K562 (cell line): ENCODE measurements around the gene FBXW2. TPM values are rescaled to one million over a fixed set of nuclear protein-coding genes. Genes with fewer than 3 reads are reported as not detected.

Experiments used
- CBFB ChIP-seq: sonication (generic); formaldehyde crosslinking; IDR thresholded peaks from 2 replicates; pipeline ENCODE4 v1.4.0; 2020; ENCODE audit warnings: mild to moderate bottlenecking, missing genetic modification reagents
- CREM ChIP-seq: IDR thresholded peaks from 2 replicates; pipeline ENCODE4 v1.6.1; 2014; ENCODE audit warnings: antibody characterized with exemption, low read depth
- DDX20 ChIP-seq: fragments of 450-650 bp; IDR thresholded peaks from 2 replicates; pipeline ENCODE4 v1.6.1; 2016; ENCODE audit warnings: missing genetic modification characterization, low read depth, mild to moderate bottlenecking, missing compliant biosample characterization, moderate library complexity
- DLX4 ChIP-seq: fragments of 250-450 bp; sonication (Bioruptor Pico); IDR thresholded peaks from 2 replicates; pipeline ENCODE4 v1.6.1; 2021; ENCODE audit warnings: mild to moderate bottlenecking
- E2F3 ChIP-seq: fragments of 250-450 bp; sonication (Bioruptor Pico); IDR thresholded peaks from 2 replicates; pipeline ENCODE4 v1.4.0; 2020; ENCODE audit warnings: mild to moderate bottlenecking
- NCOA4 ChIP-seq: fragments of 450-650 bp; IDR thresholded peaks from 2 replicates; pipeline ENCODE4 v1.6.1; 2018; ENCODE audit warnings: mild to moderate bottlenecking; ENCODE audit not compliant: partially characterized antibody
- NFATC3 ChIP-seq: fragments of 450-650 bp; IDR thresholded peaks from 2 replicates; pipeline ENCODE4 v1.6.1; 2017; ENCODE audit warnings: mild to moderate bottlenecking
- NFYB ChIP-seq: IDR thresholded peaks from 2 replicates; pipeline ENCODE4 v1.6.1; 2011; ENCODE audit warnings: mild to moderate bottlenecking, moderate library complexity; ENCODE audit not compliant: insufficient read length; ENCODE audit errors: extremely low read depth
- PHF20 ChIP-seq: fragments of 450-650 bp; IDR thresholded peaks from 2 replicates; pipeline ENCODE4 v1.6.1; 2018; ENCODE audit not compliant: partially characterized antibody
- POLR2AphosphoS5 ChIP-seq: IDR thresholded peaks from 2 replicates; pipeline ENCODE4 v1.6.1; 2011; ENCODE audit warnings: mild to moderate bottlenecking, low read depth, low read length, moderate library complexity; ENCODE audit not compliant: control insufficient read depth, insufficient read depth
- RBM15 ChIP-seq: fragments of 200-400 bp; formaldehyde crosslinking; IDR thresholded peaks from 2 replicates; pipeline ENCODE4 v1.6.1; 2018; ENCODE audit warnings: mild to moderate bottlenecking, low read length, moderate library complexity; ENCODE audit not compliant: insufficient read depth
- SREBF1 ChIP-seq: fragments of 150-350 bp; IDR thresholded peaks from 2 replicates; pipeline ENCODE4 v1.6.1; 2014; ENCODE audit warnings: antibody characterized with exemption, low read depth, low read length, borderline replicate concordance
- TCF7 ChIP-seq: sonication (generic); IDR thresholded peaks from 2 replicates; pipeline ENCODE4 v1.6.1; 2016; ENCODE audit warnings: antibody characterized with exemption, borderline replicate concordance
- TFAM ChIP-seq: fragments of 250-450 bp; sonication (Bioruptor Pico); conservative IDR thresholded peaks from 2 replicates; pipeline ENCODE4 v1.5.0; 2021; ENCODE audit warnings: mild to moderate bottlenecking, moderate library complexity
- ZBTB1 ChIP-seq: sonication (generic); formaldehyde crosslinking; IDR thresholded peaks from 2 replicates; pipeline ENCODE4 v1.8.1; 2023; ENCODE audit warnings: missing genetic modification reagents, low read depth, mild to moderate bottlenecking, borderline replicate concordance
- ZNF140 ChIP-seq: fragments of 250-450 bp; sonication (Bioruptor Pico); IDR thresholded peaks from 2 replicates; pipeline ENCODE4 v1.8.0; 2021; ENCODE audit warnings: moderate library complexity, mild to moderate bottlenecking, inconsistent platforms
- ZNF174 ChIP-seq: fragments of 250-450 bp; sonication (Bioruptor Pico); IDR thresholded peaks from 2 replicates; pipeline ENCODE4 v1.4.0; 2020; ENCODE audit warnings: mild to moderate bottlenecking
- ZNF175 ChIP-seq: fragments of 200-800 bp; sonication (Bioruptor generic); IDR thresholded peaks from 2 replicates; pipeline ENCODE4 v1.6.1; 2016; ENCODE audit warnings: low read depth, mild to moderate bottlenecking, missing genetic modification characterization, missing compliant biosample characterization
- ZNF407 ChIP-seq: fragments of 450-650 bp; IDR thresholded peaks from 2 replicates; pipeline ENCODE4 v1.6.1; 2016; ENCODE audit warnings: low read depth
- ZNF551 ChIP-seq: fragments of 250-450 bp; sonication (Bioruptor Pico); IDR thresholded peaks from 2 replicates; pipeline ENCODE4 v1.5.0; 2021; ENCODE audit warnings: mild to moderate bottlenecking, moderate library complexity
- polyA plus RNA-seq, 8 experiments: library from polyadenylated mRNA; depleted of rRNA in 4 of 8; stranded (reverse) in 5 of 8; unstranded in 3 of 8; fragments of >200 nt; fragmentation: Nextera tagmentation in 2 of 8; fragmentation: Illumina TruSeq in 1 of 8; extraction: Ambion mirVana in 2 of 8; extraction: Trizol in 1 of 8; gene quantifications; 2 replicates each; pipeline versions ENCODE4 v1.2.1 to v1.2.3, GENCODE V29; 2011 to 2014; ENCODE audit warnings: inconsistent platforms in 1 of 8, missing spikeins in 1 of 8
- total RNA-seq, 7 experiments: library from RNA; depleted of rRNA in 6 of 7; stranded (reverse); fragments of >200 nt in 6 of 7; fragmentation: Illumina TruSeq in 2 of 7; extraction: Trizol in 2 of 7; gene quantifications; 2 replicates each; pipeline versions ENCODE4 v1.2.1 to v1.2.3, GENCODE V29; 2011 to 2021; ENCODE audit warnings: low replicate concordance in 1 of 7

The FBXW2 gene
- total and polyA plus RNA-seq, 9 of the 15 experiments (the other 6 are each of a cell fraction or from before 2014, with no cell fraction given), result 2.5 to 57.8 (median 28.1) TPM

GRCh38 chr9:120792898-120793765 lies at the start of gene FBXW2 (continued):
- TF ChIP-seq ZBTB1 (peak; percentile 49; the same call in 1 of the 2 replicates), ZNF175 (peak; percentile 63; the same call in 1 of the 2 replicates), RBM15 (no peak), PHF20 (peak; percentile 99), NCOA4 (no peak), E2F3 (CRISPR knock-in tag) (peak; percentile 78), TFAM (CRISPR knock-in tag) (no peak), CBFB (CRISPR knock-in tag) (no peak), ZNF551 (CRISPR knock-in tag) (no peak), NFATC3 (no peak), ZNF140 (CRISPR knock-in tag) (no peak), TCF7 (no peak), SREBF1 (0 out of 2 replicates have a peak, but pooled peaks have one; percentile 49), DDX20 (tag) (no peak), ZNF407 (no peak; the same call in 1 of the 2 replicates), CREM (no peak), DLX4 (no peak), POLR2AphosphoS5 (peak; percentile 97), NFYB (no peak), ZNF174 (CRISPR knock-in tag) (no peak)
